HepG2 (cell line): Measurements from ENCODE around the gene ARHGEF38. TPM values are rescaled to one million over a fixed set of nuclear protein-coding genes. Genes with fewer than 3 reads are reported as not detected.

ENCODE experiments used
- ATAC-seq: fragments of 200-7000 bp; cut with Tn5 transposase; 3 replicates; pipeline ENCODE4 v1.9.1; 2020; ENCODE audit warnings: mild to moderate bottlenecking, moderate library complexity
- BruUV-seq: library from RNA; stranded (reverse); fragments of 400-500 nt; replicated peaks from 2 replicates; lab custom pipeline; 2021; lab: Mats Ljungman, UMichigan
- CTCF ChIA-PET: fragments of 300-600 bp; formaldehyde crosslinking; extraction: SDS; loops from one replicate; lab custom pipeline; 2021; ENCODE audit warnings: low total read pairs, inconsistent platforms, low intra/inter-chr PET ratio; lab: Yijun Ruan, JAX
- POLR2A ChIA-PET: fragments of 350-600 bp; sonication (Branson Sonifier 250); formaldehyde crosslinking; loops from one replicate; lab custom pipeline; 2020; ENCODE audit warnings: antibody characterized with exemption, inconsistent platforms; lab: Yijun Ruan, JAX
- DNase-seq: peaks from one replicate; pipeline ENCODE4 v3.0.0-alpha.2; 2015; ENCODE audit warnings: low spot score
- FAIRE-seq: peaks from 3 replicates; lab custom pipeline; 2011; peaks lifted over from hg19 to GRCh38; lab: Jason Lieb, UNC
- H2AFZ ChIP-seq: one replicate; pipeline ENCODE4 v1.6.1; 2011; ENCODE audit warnings: low read length, inconsistent platforms
- H3K27ac ChIP-seq: fragments of 300-600 bp; 3 replicates; pipeline ENCODE4 v1.8.0; 2011; ENCODE audit warnings: mixed run types, mild to moderate bottlenecking, mixed read lengths, low read length, inconsistent platforms; ENCODE audit not compliant: insufficient read depth; ENCODE audit errors: extremely low read length
- H3K27me3 ChIP-seq, 2 experiments: fragments of 200-600 bp in 1 of 2; 2 replicates in 1 of 2; 3 replicates in 1 of 2; pipeline versions ENCODE4 v1.6.0 to v1.8.0; 2011; ENCODE audit warnings: low read length in 2 of 2, mild to moderate bottlenecking in 2 of 2, moderate library complexity in 2 of 2, inconsistent platforms in 1 of 2; ENCODE audit not compliant: insufficient read depth in 2 of 2, control insufficient read depth in 1 of 2
- H3K36me3 ChIP-seq, 2 experiments: fragments of 200-600 bp in 1 of 2; replicated peaks in 1 of 2; 2 replicates in 1 of 2; 3 replicates in 1 of 2; pipeline versions ENCODE4 v1.5.1 to v1.8.0; 2011; ENCODE audit warnings: low read length in 2 of 2, inconsistent platforms in 1 of 2; ENCODE audit not compliant: insufficient read depth in 2 of 2, control insufficient read depth in 1 of 2
- H3K4me1 ChIP-seq: 2 replicates; pipeline ENCODE4 v1.5.1; 2012; ENCODE audit warnings: low read length, inconsistent platforms; ENCODE audit not compliant: insufficient read depth
- H3K4me2 ChIP-seq: 2 replicates; pipeline ENCODE4 v1.6.0; 2011; ENCODE audit warnings: low read depth, low read length, inconsistent platforms
- H3K4me3 ChIP-seq, 3 experiments: fragments of 200-600 bp in 1 of 3; sonication (generic), shearing (Covaris generic) in 1 of 3; replicated peaks in 1 of 3; 2 replicates each; pipeline ENCODE4 v1.5.1; 2011 to 2016; ENCODE audit warnings: low read length in 3 of 3, inconsistent platforms in 2 of 3, low read depth in 2 of 3, mild to moderate bottlenecking in 2 of 3, control low read depth in 1 of 3, mixed read lengths in 1 of 3; ENCODE audit not compliant: insufficient read depth in 1 of 3
- H3K79me2 ChIP-seq: one replicate; pipeline ENCODE4 v1.6.1; 2011; ENCODE audit warnings: low read length, inconsistent platforms; ENCODE audit not compliant: insufficient read depth
- H3K9ac ChIP-seq: 2 replicates; pipeline ENCODE4 v1.6.0; 2011; ENCODE audit warnings: mild to moderate bottlenecking, low read depth, low read length, inconsistent platforms; ENCODE audit not compliant: insufficient read depth
- H3K9me3 ChIP-seq: 2 replicates; pipeline ENCODE4 v1.5.1; 2012; ENCODE audit warnings: mild to moderate bottlenecking, low read length
- H4K20me1 ChIP-seq: 2 replicates; pipeline ENCODE4 v1.6.0; 2011; ENCODE audit warnings: inconsistent platforms, mild to moderate bottlenecking, low read length, moderate library complexity; ENCODE audit not compliant: insufficient read depth
- ARNT ChIP-seq: fragments of 450-650 bp; IDR thresholded peaks from 2 replicates; pipeline ENCODE4 v1.6.1; 2017
- BCLAF1 ChIP-seq: fragments of 450-650 bp; IDR thresholded peaks from 2 replicates; pipeline ENCODE4 v1.6.1; 2017; ENCODE audit warnings: mild to moderate bottlenecking
- MAF1 ChIP-seq: sonication (generic); formaldehyde crosslinking; IDR thresholded peaks from 2 replicates; pipeline ENCODE4 v1.5.0; 2020; ENCODE audit warnings: missing genetic modification reagents, borderline replicate concordance
- POGZ ChIP-seq: sonication (generic); formaldehyde crosslinking; IDR thresholded peaks from 2 replicates; pipeline ENCODE4 v1.4.0; 2020; ENCODE audit warnings: mild to moderate bottlenecking, missing genetic modification reagents
- RBFOX2 ChIP-seq: fragments of 200-400 bp; formaldehyde crosslinking; IDR thresholded peaks from 2 replicates; pipeline ENCODE4 v1.6.1; 2017; ENCODE audit warnings: low read depth, mild to moderate bottlenecking, low read length
- REL ChIP-seq: sonication (generic); formaldehyde crosslinking; conservative IDR thresholded peaks from 2 replicates; pipeline ENCODE4 v1.8.0; 2022; ENCODE audit warnings: mild to moderate bottlenecking, missing genetic modification reagents, moderate library complexity
- SALL2 ChIP-seq: sonication (generic); formaldehyde crosslinking; IDR thresholded peaks from 2 replicates; pipeline ENCODE4 v1.8.1; 2023; ENCODE audit warnings: mild to moderate bottlenecking, missing genetic modification reagents, inconsistent platforms
- TEAD3 ChIP-seq: optimal IDR thresholded peaks from 2 replicates; pipeline ENCODE3; 2016; ENCODE audit warnings: borderline replicate concordance
- ZNF382 ChIP-seq: sonication (generic); formaldehyde crosslinking; IDR thresholded peaks from 2 replicates; pipeline ENCODE4 v1.5.0; 2020; ENCODE audit warnings: missing genetic modification reagents, mild to moderate bottlenecking, borderline replicate concordance
- WGBS: methylation state at CpG from one replicate; pipeline ENCODE4 v1.1.6; 2017; ENCODE audit warnings: low lambda C conversion rate; 5-methylcytosine and 5-hydroxymethylcytosine counted together
- in situ Hi-C: cut with HindIII; loops from 2 replicates; pipeline ENCODE4 v1.10.0; 2017; ENCODE audit warnings: low pct_unique_long_range_greater_than_20kb; ENCODE audit not compliant: extremely low pct_ligation_motif_present
- intact Hi-C: fragments of 100-400 bp; cut with micrococcal nuclease; formaldehyde crosslinking; loops from one replicate; pipeline ENCODE4 v1.10.0; 2022; ENCODE audit not compliant: unreplicated experiment
- polyA plus RNA-seq, 8 experiments: library from polyadenylated mRNA; depleted of rRNA in 3 of 8; stranded (reverse) in 7 of 8; unstranded in 1 of 8; fragments of >200 nt; fragmentation: Illumina TruSeq in 4 of 8; extraction: Trizol in 4 of 8; gene quantifications; 2 replicates each; pipeline versions ENCODE4 v1.2.1 to v1.2.3, GENCODE V29; 2011 to 2016; ENCODE audit warnings: low read depth in 4 of 8, missing spikeins in 1 of 8, mixed read lengths in 1 of 8; ENCODE audit not compliant: insufficient read depth in 1 of 8
- total RNA-seq, 5 experiments: library from RNA; depleted of rRNA; stranded (reverse); fragments of >200 nt; fragmentation: Illumina TruSeq; extraction: Trizol; gene quantifications; 2 replicates each; pipeline ENCODE4 v1.2.3, GENCODE V29; 2016; ENCODE audit warnings: low read depth in 1 of 5

ARHGEF38 gene
- total and polyA plus RNA-seq, 2 of the 13 experiments (the other 11 are each of a cell fraction or from before 2014, with no cell fraction given), result not detected

GRCh38 chr4:105712766-105713165 is 160.3 kb downstream of the ARHGEF38 start:
- FAIRE-seq (no peak), DNase-seq (no peak), ATAC-seq (no peak)
- Histone ChIP-seq H2AFZ (no peak overlapping the region), H3K4me1 (peaks cover 22% of the 10 kb centered on the region), H3K36me3 (no peaks in the 10 kb centered on the region), H3K9me3 (no peaks in the 10 kb centered on the region), H3K9ac (no peak overlapping the region), H3K4me3 (no peak overlapping the region), H3K27me3 (no peaks in the 10 kb centered on the region; a peak in 1 of 5 replicates), H4K20me1 (no peaks in the 10 kb centered on the region), H3K27ac (no peak overlapping the region), H3K79me2 (peaks cover 42% of the 10 kb centered on the region), H3K4me2 (no peak overlapping the region)
- WGBS, result 95% methylated on average over 2 of the region's 2 CpGs
- TF ChIP-seq TEAD3 (CRISPR knock-in tag), result no peak
- intact Hi-C loops, result no loop called here
- no TSS peak for BruUV-seq
- POLR2A ChIA-PET, result no interaction called here
- CTCF ChIA-PET, result no interaction called here
- in situ Hi-C loops, result no loop called here

- Histone ChIP-seq H3K9me3 (no peaks in the 10 kb centered on the region), H3K4me2 (no peak overlapping the region), H3K27ac (no peak overlapping the region), H4K20me1 (no peaks in the 10 kb centered on the region), H3K9ac (no peak overlapping the region), H3K27me3 (no peaks in the 10 kb centered on the region; a peak in 1 of 5 replicates), H3K4me3 (no peak overlapping the region), H3K4me1 (peaks cover 26% of the 10 kb centered on the region), H3K36me3 (no peaks in the 10 kb centered on the region; a peak in 1 of 5 replicates), H2AFZ (no peak overlapping the region), H3K79me2 (peaks cover 35% of the 10 kb centered on the region)
- TF ChIP-seq RBFOX2 (no peak), MAF1 (CRISPR knock-in tag) (no peak), BCLAF1 (no peak), ZNF382 (CRISPR knock-in tag) (no peak), REL (CRISPR knock-in tag) (no peak), ARNT (no peak), SALL2 (no peak), POGZ (no peak)
- in situ Hi-C loops, result no loop called here
- no peak for ATAC-seq
- CTCF ChIA-PET, result no interaction called here
- intact Hi-C loops, result no loop called here
- 95% methylated on average over 5 of the region's 5 CpGs for WGBS
- POLR2A ChIA-PET, result no interaction called here
- no TSS peak for BruUV-seq
- no peak for DNase-seq
- no peak for FAIRE-seq
Observed at GRCh38 chr4:105714071-105714521, 161.7 kb downstream of the ARHGEF38 start.
